ENCODE results near the gene COPS9.

COPS9 gene

DNA sequence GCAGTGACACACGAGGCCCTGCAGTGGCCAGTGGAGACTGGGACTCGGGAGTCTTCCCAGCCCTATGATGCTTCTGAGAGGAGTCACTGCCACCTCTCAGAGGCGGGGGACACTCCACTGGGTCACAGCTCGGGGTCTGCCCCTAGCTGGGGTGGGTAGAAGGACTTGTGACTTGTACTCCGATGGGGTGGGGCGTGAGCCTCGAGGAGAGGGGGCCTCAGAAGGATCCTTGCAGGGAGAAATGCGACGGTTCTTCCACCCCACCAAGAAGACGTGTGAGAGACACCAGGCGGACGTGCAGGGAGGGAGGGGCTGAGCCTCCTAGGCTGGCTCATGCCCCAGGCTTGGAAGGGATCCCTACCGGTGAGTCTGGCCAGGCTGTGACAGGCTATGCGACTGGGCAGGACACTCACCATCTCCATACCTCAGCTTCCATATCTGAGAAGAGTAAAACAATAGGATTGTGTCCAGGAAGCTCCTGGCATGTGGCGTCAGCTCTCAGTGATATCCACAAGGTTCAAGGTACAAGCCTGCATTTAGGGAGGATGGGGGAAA lies 15.4 kb upstream of the COPS9 start:
- in situ Hi-C loops (cut with HindIII; ENCODE audit: low sequenced_read_pairs), result no loop called here
- H3K4me3 ChIP-seq (ENCODE audit: low read depth, low read length), result no peak overlapping the region
- TF ChIP-seq, protein P1, sequence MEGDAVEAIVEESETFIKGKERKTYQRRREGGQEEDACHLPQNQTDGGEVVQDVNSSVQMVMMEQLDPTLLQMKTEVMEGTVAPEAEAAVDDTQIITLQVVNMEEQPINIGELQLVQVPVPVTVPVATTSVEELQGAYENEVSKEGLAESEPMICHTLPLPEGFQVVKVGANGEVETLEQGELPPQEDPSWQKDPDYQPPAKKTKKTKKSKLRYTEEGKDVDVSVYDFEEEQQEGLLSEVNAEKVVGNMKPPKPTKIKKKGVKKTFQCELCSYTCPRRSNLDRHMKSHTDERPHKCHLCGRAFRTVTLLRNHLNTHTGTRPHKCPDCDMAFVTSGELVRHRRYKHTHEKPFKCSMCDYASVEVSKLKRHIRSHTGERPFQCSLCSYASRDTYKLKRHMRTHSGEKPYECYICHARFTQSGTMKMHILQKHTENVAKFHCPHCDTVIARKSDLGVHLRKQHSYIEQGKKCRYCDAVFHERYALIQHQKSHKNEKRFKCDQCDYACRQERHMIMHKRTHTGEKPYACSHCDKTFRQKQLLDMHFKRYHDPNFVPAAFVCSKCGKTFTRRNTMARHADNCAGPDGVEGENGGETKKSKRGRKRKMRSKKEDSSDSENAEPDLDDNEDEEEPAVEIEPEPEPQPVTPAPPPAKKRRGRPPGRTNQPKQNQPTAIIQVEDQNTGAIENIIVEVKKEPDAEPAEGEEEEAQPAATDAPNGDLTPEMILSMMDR (IDR thresholded peaks at IDR 0.05; ENCODE audit: low read depth, low read length, missing control alignments), result no peak
- DNase-seq (ENCODE audit: low read depth), result no peak

- H3K4me3 ChIP-seq (ENCODE audit: low read depth, low read length), result no peak overlapping the region
- no peak for DNase-seq (ENCODE audit: low read depth)
- TF ChIP-seq, protein P1 (IDR thresholded peaks at IDR 0.05; ENCODE audit: low read depth, low read length, missing control alignments), result peak; percentile 85
- in situ Hi-C loops (cut with HindIII; ENCODE audit: low sequenced_read_pairs), result no loop called here
These were observed 14.1 kb upstream of the COPS9 start for GRCh38 chr2:240149943-240150784.

- DNase-seq (ENCODE audit: low read depth), result no peak
- H3K4me3 ChIP-seq (ENCODE audit: low read depth, low read length), result no peak overlapping the region
- in situ Hi-C loops (cut with HindIII; ENCODE audit: low sequenced_read_pairs), result no loop called here
- TF ChIP-seq, protein P1 (IDR thresholded peaks at IDR 0.05; ENCODE audit: low read depth, low read length, missing control alignments), result no peak
These were observed 11.9 kb upstream of the COPS9 start for GRCh38 chr2:240147911-240148587.

GRCh38 chr2:240147382-240147781 lies 11.3 kb upstream of the COPS9 start:
- DNase-seq (ENCODE audit: low read depth), result no peak
- TF ChIP-seq, protein P1 (IDR thresholded peaks at IDR 0.05; ENCODE audit: low read depth, low read length, missing control alignments), result no peak
- in situ Hi-C loops (cut with HindIII; ENCODE audit: low sequenced_read_pairs), result no loop called here
- no peak overlapping the region for H3K4me3 ChIP-seq (ENCODE audit: low read depth, low read length)

DNA sequence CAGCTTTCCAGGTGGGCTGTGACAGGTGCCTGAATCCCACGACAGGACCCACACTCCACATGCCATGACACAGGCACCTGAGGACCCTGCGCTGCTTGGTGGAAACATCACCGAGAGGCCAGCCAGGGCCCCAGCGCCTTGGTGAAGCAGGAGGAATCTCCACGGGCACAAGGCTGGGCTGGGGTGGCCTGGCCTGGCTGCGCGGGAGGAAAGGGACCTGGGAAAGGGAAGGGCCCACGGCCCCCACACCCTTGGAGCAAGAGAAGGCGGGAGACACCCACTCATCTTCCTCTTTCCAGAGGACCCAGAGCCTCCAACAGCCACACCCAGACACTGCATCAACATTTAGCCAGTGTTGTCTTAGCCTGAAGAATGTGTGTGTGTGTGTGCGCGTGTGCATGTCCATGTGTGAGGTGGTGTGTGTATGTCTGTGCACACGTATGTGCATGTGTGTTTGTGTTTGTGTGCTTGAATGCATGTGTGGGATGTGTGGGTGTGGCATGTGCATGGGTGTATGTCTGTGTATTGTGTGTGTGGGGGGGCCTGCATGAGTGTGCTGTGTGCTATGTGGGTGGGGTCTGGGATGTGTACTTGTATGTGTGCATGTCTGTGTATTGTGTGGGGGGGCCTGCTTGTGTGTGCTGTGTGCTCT lies 10.6 kb upstream of the COPS9 start:
- TF ChIP-seq, protein P1 (IDR thresholded peaks at IDR 0.05; ENCODE audit: low read depth, low read length, missing control alignments), result no peak
- no peak for DNase-seq (ENCODE audit: low read depth)
- in situ Hi-C loops (cut with HindIII; ENCODE audit: low sequenced_read_pairs), result no loop called here
- H3K4me3 ChIP-seq (ENCODE audit: low read depth, low read length), result no peak overlapping the region

DNA sequence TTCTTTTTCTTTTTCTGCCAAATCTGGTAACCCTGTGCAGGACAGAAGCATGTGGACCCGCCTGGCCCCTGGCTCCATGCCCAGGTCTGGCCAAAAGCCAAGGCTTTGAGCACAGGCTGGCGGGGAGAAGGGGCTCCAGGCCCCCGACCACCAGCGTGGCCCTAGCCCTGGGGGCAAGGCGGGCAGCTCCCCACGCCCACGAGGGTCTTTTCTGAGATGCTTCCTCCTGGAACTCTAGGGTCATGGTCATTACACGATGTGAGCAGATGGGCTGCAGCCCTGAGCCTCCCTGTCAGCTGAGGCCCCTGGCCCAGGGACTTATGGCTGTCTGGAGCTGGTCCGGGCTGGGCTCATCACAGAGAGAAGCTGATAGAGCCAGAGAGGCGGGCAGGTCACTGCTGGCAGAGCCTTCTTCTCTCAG lies 10.0 kb upstream of the COPS9 start:
- in situ Hi-C loops (cut with HindIII; ENCODE audit: low sequenced_read_pairs), result no loop called here
- H3K4me3 ChIP-seq (ENCODE audit: low read depth, low read length), result no peak overlapping the region
- DNase-seq (ENCODE audit: low read depth), result no peak
- TF ChIP-seq, protein P1 (IDR thresholded peaks at IDR 0.05; ENCODE audit: low read depth, low read length, missing control alignments), result no peak
